Measurements from ENCODE around the gene EEFSEC. TPM values are rescaled to one million over a fixed set of nuclear protein-coding genes. Genes with fewer than 3 reads are reported as not detected.

EEFSEC gene
- total RNA-seq, 1 experiment from 2014 or later, result 15.4 TPM

- no TSS peak for BruUV-seq (replicated peaks)
- CTCF ChIA-PET, result no interaction called here
- Histone ChIP-seq H3K4me1 (ENCODE audit: control insufficient read depth, insufficient read depth, low read length) (peaks cover 7% of the 10 kb centered on the region; the same call in 1 of the 2 replicates), H3K36me3 (ENCODE audit: control insufficient read depth, insufficient read depth, low read length) (no peaks in the 10 kb centered on the region), H3K27me3 (ENCODE audit: control insufficient read depth, insufficient read depth, low read length) (no peaks in the 10 kb centered on the region), H3K4me3 (ENCODE audit: low read depth in 2 of 2, low read length in 2 of 2) (no peak overlapping the region), H3K9me3 (ENCODE audit: control insufficient read depth, insufficient read depth, low read depth, low read length) (no peaks in the 10 kb centered on the region), H3K27ac (ENCODE audit: low read length) (no peak overlapping the region)
- ATAC-seq (no peak), DNase-seq (ENCODE audit: low read depth, low spot score) (no peak)
- TF ChIP-seq REST (IDR thresholded peaks at IDR 0.05; ENCODE audit: insufficient read depth in 1 of 2, low read depth in 2 of 2, low read length in 1 of 2) (no peak), SIN3A (IDR thresholded peaks at IDR 0.05; ENCODE audit: borderline replicate concordance, insufficient read depth, low read depth, low read length) (no peak), POLR2AphosphoS5 (IDR thresholded peaks at IDR 0.05; ENCODE audit: low read depth, low read length) (no peak), TCF7L2 (IDR thresholded peaks at IDR 0.05; ENCODE audit: low read depth, low read length) (no peak), CTCF (IDR thresholded peaks at IDR 0.05) (no peak)
- in situ Hi-C loops (cut with HindIII; ENCODE audit: low pct_unique_long_range_greater_than_20kb, low sequenced_read_pairs), result no loop called here
- POLR2A ChIA-PET, result no interaction called here
- intact Hi-C loops (cut with micrococcal nuclease; ENCODE audit: unreplicated experiment), result no loop called here
These were observed 193.3 kb downstream of the EEFSEC start for GRCh38 chr3:128346562-128346961.

- TF ChIP-seq REST (IDR thresholded peaks at IDR 0.05; ENCODE audit: insufficient read depth in 1 of 2, low read depth in 2 of 2, low read length in 1 of 2), result no peak
- TF ChIP-seq TCF7L2 (IDR thresholded peaks at IDR 0.05; ENCODE audit: low read depth, low read length), result no peak
- no peak for TF ChIP-seq SIN3A (IDR thresholded peaks at IDR 0.05; ENCODE audit: borderline replicate concordance, insufficient read depth, low read depth, low read length)
- no peak for TF ChIP-seq POLR2AphosphoS5 (IDR thresholded peaks at IDR 0.05; ENCODE audit: low read depth, low read length)
- no peak for ATAC-seq
- in situ Hi-C loops (cut with HindIII; ENCODE audit: low pct_unique_long_range_greater_than_20kb, low sequenced_read_pairs), result no loop called here
- Histone ChIP-seq H3K4me3 (ENCODE audit: low read depth in 2 of 2, low read length in 2 of 2) (no peak overlapping the region), H3K9me3 (ENCODE audit: control insufficient read depth, insufficient read depth, low read depth, low read length) (no peaks in the 10 kb centered on the region), H3K4me1 (ENCODE audit: control insufficient read depth, insufficient read depth, low read length) (peaks cover 7% of the 10 kb centered on the region; the same call in 1 of the 2 replicates), H3K27ac (ENCODE audit: low read length) (no peak overlapping the region), H3K36me3 (ENCODE audit: control insufficient read depth, insufficient read depth, low read length) (no peaks in the 10 kb centered on the region), H3K27me3 (ENCODE audit: control insufficient read depth, insufficient read depth, low read length) (no peaks in the 10 kb centered on the region)
- no TSS peak for BruUV-seq (replicated peaks)
- ChIA-PET POLR2A (interaction anchor here (0.8 kb wide), 1 partner anchor 258 kb away, joined by 3 read pairs; no protein-coding TSS in a partner anchor), CTCF (no interaction called here)
- intact Hi-C loops (cut with micrococcal nuclease; ENCODE audit: unreplicated experiment), result no loop called here
- no peak for DNase-seq (ENCODE audit: low read depth, low spot score)
These were observed 194.0 kb downstream of the EEFSEC start for GRCh38 chr3:128347282-128347681.

Data from Panc1 (cell line).